Astrocyte of the spinal cord (primary cell): Measurements from ENCODE around the gene CLDN6.

Experiments used
- DNase-seq: peaks from one replicate; pipeline ENCODE4 v3.0.0; 2011; ENCODE audit warnings: low read depth, low spot score
- H3K4me3 ChIP-seq: 2 replicates; pipeline ENCODE4 v1.5.1; 2011; ENCODE audit warnings: low read depth, mild to moderate bottlenecking, low read length, moderate library complexity
- in situ Hi-C: cut with HindIII; loops from 2 replicates; pipeline ENCODE4 v1.10.0; 2017; ENCODE audit warnings: low sequenced_read_pairs
- TF ChIP-seq, protein P1 (sequence below): IDR thresholded peaks from 2 replicates; pipeline ENCODE4 v1.5.1; 2012; ENCODE audit warnings: low read depth, mild to moderate bottlenecking, low read length, inconsistent platforms

CLDN6 gene

DNA sequence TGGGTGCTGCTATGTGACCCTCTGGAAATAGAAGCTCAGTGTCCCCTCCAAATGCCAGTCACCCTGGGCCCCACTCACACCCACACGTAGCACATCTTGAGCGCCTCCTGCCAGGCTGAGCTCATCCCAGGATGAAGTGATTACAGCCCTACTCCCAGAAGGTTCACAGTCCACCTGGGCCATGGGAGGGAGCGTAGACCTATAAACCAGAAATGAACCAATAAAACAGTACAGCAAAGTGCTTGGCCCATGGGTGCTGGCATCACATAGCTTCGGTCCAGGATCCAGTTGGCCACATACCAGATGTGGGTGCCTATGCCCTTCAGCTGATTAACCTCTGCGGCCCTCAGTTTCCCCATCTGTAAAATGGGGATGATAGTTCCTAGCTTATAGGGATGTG is 20.9 kb upstream of the CLDN6 start:
- in situ Hi-C loops, result no loop called here

DNA sequence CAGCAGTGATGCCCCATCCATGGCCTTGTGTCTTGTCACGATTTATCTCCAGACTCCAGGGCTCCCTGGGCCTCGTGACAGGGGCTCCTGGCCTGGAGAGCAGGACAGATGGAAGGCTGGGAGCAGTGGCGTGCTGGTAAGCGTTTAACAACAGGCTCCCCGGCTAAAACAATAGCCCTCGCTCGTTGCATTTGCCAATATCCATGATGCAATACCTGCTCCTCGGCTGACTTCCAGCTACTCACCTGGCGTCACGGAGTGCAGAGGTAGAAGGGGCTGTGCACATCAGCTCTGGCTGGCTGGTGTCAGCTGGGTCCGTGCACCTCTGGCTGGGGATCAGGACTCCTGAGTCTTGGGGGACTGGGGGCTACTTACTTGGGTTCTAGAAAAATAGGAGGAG is 20.3 kb upstream of the CLDN6 start:
- in situ Hi-C loops, result no loop called here
- DNase-seq, result no peak
- H3K4me3 ChIP-seq, result no peak overlapping the region
- TF ChIP-seq, protein P1, sequence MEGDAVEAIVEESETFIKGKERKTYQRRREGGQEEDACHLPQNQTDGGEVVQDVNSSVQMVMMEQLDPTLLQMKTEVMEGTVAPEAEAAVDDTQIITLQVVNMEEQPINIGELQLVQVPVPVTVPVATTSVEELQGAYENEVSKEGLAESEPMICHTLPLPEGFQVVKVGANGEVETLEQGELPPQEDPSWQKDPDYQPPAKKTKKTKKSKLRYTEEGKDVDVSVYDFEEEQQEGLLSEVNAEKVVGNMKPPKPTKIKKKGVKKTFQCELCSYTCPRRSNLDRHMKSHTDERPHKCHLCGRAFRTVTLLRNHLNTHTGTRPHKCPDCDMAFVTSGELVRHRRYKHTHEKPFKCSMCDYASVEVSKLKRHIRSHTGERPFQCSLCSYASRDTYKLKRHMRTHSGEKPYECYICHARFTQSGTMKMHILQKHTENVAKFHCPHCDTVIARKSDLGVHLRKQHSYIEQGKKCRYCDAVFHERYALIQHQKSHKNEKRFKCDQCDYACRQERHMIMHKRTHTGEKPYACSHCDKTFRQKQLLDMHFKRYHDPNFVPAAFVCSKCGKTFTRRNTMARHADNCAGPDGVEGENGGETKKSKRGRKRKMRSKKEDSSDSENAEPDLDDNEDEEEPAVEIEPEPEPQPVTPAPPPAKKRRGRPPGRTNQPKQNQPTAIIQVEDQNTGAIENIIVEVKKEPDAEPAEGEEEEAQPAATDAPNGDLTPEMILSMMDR, result no peak

More for the DNA sequence above, 20.9 kb upstream of the CLDN6 start:
- DNase-seq, result no peak
- TF ChIP-seq, protein P1, result no peak
- no peak overlapping the region for H3K4me3 ChIP-seq

DNA sequence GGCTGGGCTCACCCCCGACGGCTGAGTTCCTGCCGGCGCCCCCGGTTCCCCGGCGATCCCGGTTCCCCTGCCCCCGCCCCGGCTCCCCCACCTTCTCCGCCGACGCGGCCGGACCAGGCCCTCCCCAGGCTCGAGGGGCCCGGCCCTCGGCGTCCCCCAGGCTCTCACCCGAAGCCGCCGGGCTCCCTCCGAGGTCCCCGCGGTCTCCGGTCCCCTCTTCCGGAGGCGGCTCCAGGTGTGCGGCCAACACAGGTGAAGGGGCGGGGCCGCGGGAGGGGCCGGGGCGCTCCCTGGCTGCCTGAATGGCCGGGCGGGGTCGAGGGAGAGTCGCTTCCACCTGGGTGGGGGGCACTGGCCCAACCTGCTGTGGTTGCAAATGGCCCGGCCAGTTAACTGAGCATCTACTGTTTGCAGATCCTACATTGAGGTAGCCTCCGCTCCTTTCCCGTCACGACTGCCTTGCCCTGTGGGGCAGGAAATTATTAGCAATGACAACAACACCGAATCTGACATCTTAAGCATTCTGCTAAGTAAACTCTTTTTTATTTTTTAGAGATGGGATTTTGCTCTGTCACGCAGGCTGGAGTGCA is 18.8 kb upstream of the CLDN6 start, which contains the start of gene BICDL2:
Gene BICDL2 (minus strand): TSS at position 219 of the 590 bp plus-strand sequence. CDS start 1,448 bp downstream, outside the sequence.
- in situ Hi-C loops, result no loop called here
- TF ChIP-seq, protein P1, result no peak
- DNase-seq, result no peak
- no peak within 1 kb of the TSS for H3K4me3 ChIP-seq

DNA sequence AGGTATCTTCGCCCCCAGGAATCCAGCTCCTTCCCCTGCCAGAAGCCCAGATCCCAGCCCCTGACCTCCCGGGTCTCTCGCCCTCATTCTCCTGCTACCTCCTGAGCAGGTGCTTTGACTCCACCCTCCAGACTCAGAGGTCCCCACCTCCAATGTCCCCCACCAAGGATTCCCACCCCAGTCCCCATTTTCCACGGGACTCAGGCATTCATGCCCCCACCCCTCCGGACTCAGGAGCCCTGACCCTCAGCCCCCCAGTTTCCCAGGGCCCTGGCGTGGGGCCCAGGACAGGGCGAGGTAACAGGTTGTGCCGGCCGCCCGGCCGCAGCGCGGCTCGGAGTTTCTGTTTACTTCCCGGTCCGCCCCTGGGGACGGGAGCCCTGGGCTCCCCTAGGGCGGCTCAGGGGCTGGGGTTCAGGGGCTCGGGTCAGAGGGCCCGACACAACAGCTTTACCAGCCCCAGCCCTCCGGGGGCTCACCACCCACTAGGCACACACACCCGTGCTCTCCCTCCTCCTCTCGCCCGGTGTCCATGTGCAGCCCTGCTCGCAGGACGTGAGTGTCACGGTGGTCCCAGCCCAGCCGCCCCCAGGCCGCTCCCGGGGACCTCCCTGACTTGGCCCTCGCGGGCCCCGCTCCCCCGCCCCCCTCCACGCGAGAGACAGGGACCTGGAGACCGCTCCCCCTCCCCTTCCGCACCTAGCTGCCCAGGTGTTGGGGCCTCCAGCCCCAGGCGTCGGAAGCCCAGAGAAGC is 18.2 kb upstream of the CLDN6 start:
- no peak for DNase-seq
- in situ Hi-C loops, result no loop called here
- TF ChIP-seq, protein P1, result no peak
- no peak overlapping the region for H3K4me3 ChIP-seq

DNA sequence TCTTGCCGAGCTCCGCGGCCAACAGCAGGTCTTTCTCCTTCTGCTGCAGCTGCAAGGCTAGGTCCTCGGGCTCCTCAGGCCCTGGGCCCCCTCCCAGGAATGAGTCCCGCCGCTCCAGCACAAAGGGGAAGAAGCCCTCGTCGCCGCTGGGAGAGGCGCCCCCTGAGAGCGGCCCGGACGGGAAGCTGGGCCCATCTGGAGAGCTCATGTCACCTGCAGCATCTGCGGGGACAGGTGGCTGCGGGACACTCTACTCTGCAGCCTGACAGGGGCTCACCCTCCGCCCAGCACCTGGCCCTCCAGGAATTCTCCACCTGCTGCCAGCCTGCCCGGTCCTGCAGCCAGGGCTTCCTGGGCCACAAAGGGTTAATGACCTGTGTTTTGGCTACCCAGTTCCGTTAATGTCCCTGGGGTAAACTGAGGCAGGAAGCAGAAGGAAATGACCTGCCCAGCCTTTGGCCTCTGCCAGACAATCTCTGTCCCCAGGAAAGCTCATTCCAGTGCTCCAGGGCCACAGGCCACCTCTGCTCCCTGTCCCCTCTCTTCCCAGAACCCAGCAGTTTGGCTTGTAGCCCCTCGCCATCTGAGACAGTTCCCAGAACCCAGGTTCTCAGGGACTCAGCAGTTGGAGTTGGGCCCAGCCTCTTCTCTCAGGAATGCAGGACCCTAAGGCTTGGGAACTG is 17.4 kb upstream of the CLDN6 start:
- TF ChIP-seq, protein P1, result no peak
- in situ Hi-C loops, result no loop called here
- DNase-seq, result no peak
- no peak overlapping the region for H3K4me3 ChIP-seq

DNA sequence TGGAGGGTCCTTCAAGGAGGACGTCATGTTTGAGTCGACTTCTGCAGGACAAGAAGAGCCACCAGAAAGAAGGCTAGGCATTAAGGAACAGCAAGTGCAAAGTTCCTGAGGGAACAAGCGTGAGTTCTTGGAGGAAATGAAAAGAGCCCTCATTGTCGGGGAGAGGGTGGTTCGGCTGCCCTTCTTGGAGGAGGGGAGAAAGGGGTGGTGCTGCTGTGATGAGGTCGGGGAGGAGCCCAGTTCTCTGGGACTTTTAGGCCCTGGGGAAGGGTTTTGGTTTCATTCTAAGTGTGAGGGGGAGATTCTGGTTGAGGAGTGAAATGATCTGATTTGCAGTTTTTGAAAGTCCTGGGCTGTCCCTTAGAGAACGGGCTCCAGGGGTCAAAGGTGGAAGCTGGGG is 14.6 kb upstream of the CLDN6 start:
- no peak for DNase-seq
- no peak overlapping the region for H3K4me3 ChIP-seq
- in situ Hi-C loops, result no loop called here
- TF ChIP-seq, protein P1, result no peak
